NCI-H187 treated with DMSO at 0.1 percent for 48 hours (cell line): ENCODE results near the gene MYO7B.

ENCODE experiments used
- DNase-seq: peaks from one replicate; lab custom pipeline; 2025; lab: John Stamatoyannopoulos, UW

The MYO7B gene

GRCh38 chr2:127572841-127573240, 37.4 kb downstream of the MYO7B start:
- DNase-seq: no peak

- DNase-seq: no peak
These were observed 37.8 kb downstream of the MYO7B start for GRCh38 chr2:127573298-127573697.

GRCh38 chr2:127573771-127574170, 38.3 kb downstream of the MYO7B start:
- DNase-seq: no peak

- no peak for DNase-seq
These were observed 39.2 kb downstream of the MYO7B start for GRCh38 chr2:127574656-127575055.

GRCh38 chr2:127575185-127575765, 39.8 kb downstream of the MYO7B start:
- no peak for DNase-seq

- no peak for DNase-seq
These were observed 40.5 kb downstream of the MYO7B start for GRCh38 chr2:127575941-127576432.

GRCh38 chr2:127576433-127577207, 41.1 kb downstream of the MYO7B start:
- no peak for DNase-seq

GRCh38 chr2:127577208-127577475, 41.7 kb downstream of the MYO7B start:
- no peak for DNase-seq

- no peak for DNase-seq
These were observed 42.0 kb downstream of the MYO7B start for GRCh38 chr2:127577503-127577902.

GRCh38 chr2:127577973-127578372, 42.5 kb downstream of the MYO7B start:
- no peak for DNase-seq

- no peak for DNase-seq
These were observed 42.9 kb downstream of the MYO7B start for GRCh38 chr2:127578411-127578810.

- DNase-seq: no peak
These were observed 43.7 kb downstream of the MYO7B start for GRCh38 chr2:127579231-127579630.

- no peak for DNase-seq
These were observed 44.9 kb downstream of the MYO7B start for GRCh38 chr2:127580167-127581049.

GRCh38 chr2:127581050-127581345, 45.5 kb downstream of the MYO7B start:
- DNase-seq: no peak

GRCh38 chr2:127581516-127582490, 46.3 kb downstream of the MYO7B start:
- DNase-seq: no peak

GRCh38 chr2:127582863-127583861, 47.7 kb downstream of the MYO7B start:
- DNase-seq: no peak

GRCh38 chr2:127584047-127584446, 48.6 kb downstream of the MYO7B start:
- no peak for DNase-seq

GRCh38 chr2:127584516-127585033, 49.1 kb downstream of the MYO7B start:
- no peak for DNase-seq

GRCh38 chr2:127585270-127585807, 49.9 kb downstream of the MYO7B start:
- DNase-seq: no peak

- no peak for DNase-seq
These were observed 50.7 kb downstream of the MYO7B start for GRCh38 chr2:127586136-127586535.
